ENCODE results near the gene SERTAD4.

The SERTAD4 gene

GRCh38 chr1:210250665-210250997 lies 18.0 kb downstream of the SERTAD4 start:
- no CpG with 5 or more reads among the region's 11 CpGs for WGBS, 2 donors (ENCODE audit: extremely low coverage in 2 of 2, insufficient read length in 2 of 2, insufficient replicate concordance in 1 of 2)
- Histone ChIP-seq H3K27ac (replicated peaks; ENCODE audit: low read length) (peak overlapping the region; percentile 67), H3K18ac (ENCODE audit: low read length) (no peak overlapping the region), H3K27me3 (ENCODE audit: control insufficient read depth in 3 of 3, insufficient read depth in 3 of 3, low read depth in 1 of 3, low read length in 3 of 3) (peaks cover 0 to 38% (median 2%) of the 10 kb centered on the region in 3 experiments), H3K9me3 (replicated peaks in 1 of 2; ENCODE audit: control insufficient read depth in 2 of 2, insufficient read depth in 1 of 2, low read depth in 1 of 2, low read length in 2 of 2) (no peaks in the 10 kb centered on the region), H2AFZ (ENCODE audit: low read length) (peak overlapping the region; percentile 82), H4K8ac (ENCODE audit: low read depth, low read length) (no peak overlapping the region), H3K4me1 (ENCODE audit: control insufficient read depth in 2 of 2, insufficient read depth in 1 of 2, low read depth in 1 of 2, low read length in 2 of 2) (peaks cover 8 to 13% of the 10 kb centered on the region in 2 donors), H3K4ac (ENCODE audit: low read length) (no peak overlapping the region), H3K23ac (ENCODE audit: low read depth, low read length, poor library complexity) (no peak overlapping the region), H3K36me3 (replicated peaks in 1 of 2; ENCODE audit: control insufficient read depth in 2 of 2, insufficient read depth in 2 of 2, low read length in 2 of 2) (no peaks in the 10 kb centered on the region), H3K4me3 (ENCODE audit: low read length in 2 of 2) (peak overlapping the region in 1 of 2 donors; percentile 40), H4K91ac (ENCODE audit: low read depth, low read length, poor library complexity) (no peak overlapping the region), H2BK5ac (ENCODE audit: low read length) (peak overlapping the region; percentile 59), H3K4me2 (ENCODE audit: insufficient read depth, low read length, poor library complexity, severe bottlenecking) (peak overlapping the region; percentile 94), H2AK5ac (ENCODE audit: low read depth, low read length) (no peak overlapping the region), H2BK15ac (ENCODE audit: low read length) (no peak overlapping the region), H3K9ac (ENCODE audit: low read depth, low read length, poor library complexity) (no peak overlapping the region), H2BK12ac (ENCODE audit: low read length) (no peak overlapping the region), H3K79me1 (ENCODE audit: low read depth, low read length) (no peaks in the 10 kb centered on the region), H3K14ac (ENCODE audit: low read length) (no peak overlapping the region), H2BK120ac (ENCODE audit: low read depth, low read length) (no peak overlapping the region)
- peak; percentile 40 for DNase-seq (ENCODE audit: low spot score)

DNA sequence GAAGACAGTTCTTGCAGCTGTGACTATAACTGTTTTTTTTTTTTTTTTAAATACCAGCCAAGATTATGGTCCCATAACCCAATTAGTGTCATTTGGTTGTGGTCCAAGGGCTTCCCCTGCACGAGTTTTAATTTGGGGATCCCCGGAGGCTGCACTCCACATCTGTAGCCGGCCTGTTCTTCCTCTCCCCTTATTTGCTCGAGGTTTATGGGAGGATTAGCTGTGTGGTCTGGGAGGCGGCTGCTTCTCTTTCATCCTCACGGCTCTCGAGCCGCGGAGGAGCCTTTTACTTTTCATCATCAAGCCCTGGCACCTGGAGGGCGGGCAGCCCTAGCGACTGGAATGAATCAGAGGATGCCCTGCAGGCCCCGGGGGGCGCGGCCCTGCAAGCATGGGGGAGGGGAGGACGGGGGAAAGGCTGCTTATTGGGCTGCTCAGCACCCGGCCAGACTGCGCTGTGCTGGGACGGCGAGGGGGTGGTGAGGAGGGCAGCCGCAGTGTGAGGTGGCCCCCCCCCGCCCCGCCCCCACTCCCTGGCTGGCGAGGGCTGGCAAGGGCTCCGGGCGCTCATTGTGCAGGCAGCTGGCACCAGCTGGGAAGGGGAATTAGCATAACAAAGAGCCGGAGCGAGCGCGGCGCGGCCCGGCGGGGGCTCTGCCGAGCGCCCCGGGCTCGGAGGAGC lies 18.5 kb downstream of the SERTAD4 start:
- H3K36me3 ChIP-seq (replicated peaks in 1 of 2; ENCODE audit: control insufficient read depth in 2 of 2, insufficient read depth in 2 of 2, low read length in 2 of 2), result no peaks in the 10 kb centered on the region
- peak; percentile 67 for DNase-seq (ENCODE audit: low spot score)

GRCh38 chr1:210251680-210252490 lies 19.3 kb downstream of the SERTAD4 start:
- Histone ChIP-seq H3K4me1 (ENCODE audit: control insufficient read depth in 2 of 2, insufficient read depth in 1 of 2, low read depth in 1 of 2, low read length in 2 of 2) (peaks cover 8 to 13% of the 10 kb centered on the region in 2 donors), H3K4me3 (ENCODE audit: low read length in 2 of 2) (peak overlapping the region; percentile 40 to 82), H3K4ac (ENCODE audit: low read length) (peak overlapping the region; percentile 71), H3K9me3 (replicated peaks in 1 of 2; ENCODE audit: control insufficient read depth in 2 of 2, insufficient read depth in 1 of 2, low read depth in 1 of 2, low read length in 2 of 2) (no peaks in the 10 kb centered on the region), H3K79me1 (ENCODE audit: low read depth, low read length) (no peaks in the 10 kb centered on the region), H3K27me3 (ENCODE audit: control insufficient read depth in 3 of 3, insufficient read depth in 3 of 3, low read depth in 1 of 3, low read length in 3 of 3) (peaks cover 0 to 44% (median 2%) of the 10 kb centered on the region in 3 experiments), H2BK12ac (ENCODE audit: low read length) (peak overlapping the region; percentile 7), H2AFZ (ENCODE audit: low read length) (peak overlapping the region; percentile 82), H2BK15ac (ENCODE audit: low read length) (peak overlapping the region; percentile 97), H4K91ac (ENCODE audit: low read depth, low read length, poor library complexity) (no peak overlapping the region), H3K18ac (ENCODE audit: low read length) (peak overlapping the region; percentile 99), H3K9ac (ENCODE audit: low read depth, low read length, poor library complexity) (peak overlapping the region; percentile 93), H3K27ac (replicated peaks; ENCODE audit: low read length) (no peak overlapping the region), H2AK5ac (ENCODE audit: low read depth, low read length) (peak overlapping the region; percentile 73), H2BK5ac (ENCODE audit: low read length) (peak overlapping the region; percentile 59), H4K8ac (ENCODE audit: low read depth, low read length) (peak overlapping the region; percentile 85), H3K14ac (ENCODE audit: low read length) (peak overlapping the region; percentile 91), H3K36me3 (replicated peaks in 1 of 2; ENCODE audit: control insufficient read depth in 2 of 2, insufficient read depth in 2 of 2, low read length in 2 of 2) (no peaks in the 10 kb centered on the region), H2BK120ac (ENCODE audit: low read depth, low read length) (no peak overlapping the region), H3K23ac (ENCODE audit: low read depth, low read length, poor library complexity) (peak overlapping the region; percentile 70), H3K4me2 (ENCODE audit: insufficient read depth, low read length, poor library complexity, severe bottlenecking) (peak overlapping the region; percentile 94)
- DNase-seq (ENCODE audit: low spot score), result no peak
- no CpG with 5 or more reads among the region's 58 CpGs for WGBS, 2 donors (ENCODE audit: extremely low coverage in 2 of 2, insufficient read length in 2 of 2, insufficient replicate concordance in 1 of 2)

More for the DNA sequence above, 18.5 kb downstream of the SERTAD4 start:
- no peak overlapping the region for H3K14ac ChIP-seq (ENCODE audit: low read length)
- no peak overlapping the region for H3K23ac ChIP-seq (ENCODE audit: low read depth, low read length, poor library complexity)
- H2BK15ac ChIP-seq (ENCODE audit: low read length), result peak overlapping the region; percentile 97
- H2BK120ac ChIP-seq (ENCODE audit: low read depth, low read length), result no peak overlapping the region
- peaks cover 8 to 13% of the 10 kb centered on the region in 2 donors for H3K4me1 ChIP-seq (ENCODE audit: control insufficient read depth in 2 of 2, insufficient read depth in 1 of 2, low read depth in 1 of 2, low read length in 2 of 2)
- H2AK5ac ChIP-seq (ENCODE audit: low read depth, low read length), result peak overlapping the region; percentile 73
- no peak overlapping the region for H2BK12ac ChIP-seq (ENCODE audit: low read length)
- peak overlapping the region; percentile 59 for H2BK5ac ChIP-seq (ENCODE audit: low read length)
- no peak overlapping the region for H4K8ac ChIP-seq (ENCODE audit: low read depth, low read length)
- no peak overlapping the region for H4K91ac ChIP-seq (ENCODE audit: low read depth, low read length, poor library complexity)
- H3K9me3 ChIP-seq (replicated peaks in 1 of 2; ENCODE audit: control insufficient read depth in 2 of 2, insufficient read depth in 1 of 2, low read depth in 1 of 2, low read length in 2 of 2), result no peaks in the 10 kb centered on the region
- peak overlapping the region; percentile 94 for H3K4me2 ChIP-seq (ENCODE audit: insufficient read depth, low read length, poor library complexity, severe bottlenecking)
- H3K27me3 ChIP-seq (ENCODE audit: control insufficient read depth in 3 of 3, insufficient read depth in 3 of 3, low read depth in 1 of 3, low read length in 3 of 3), result peaks cover 0 to 43% (median 2%) of the 10 kb centered on the region in 3 experiments
- H3K4me3 ChIP-seq (ENCODE audit: low read length in 2 of 2), result peak overlapping the region; percentile 40 to 82
- H3K18ac ChIP-seq (ENCODE audit: low read length), result peak overlapping the region; percentile 99
- peak overlapping the region; percentile 82 for H2AFZ ChIP-seq (ENCODE audit: low read length)
- peak overlapping the region; percentile 7 for H3K9ac ChIP-seq (ENCODE audit: low read depth, low read length, poor library complexity)
- H3K4ac ChIP-seq (ENCODE audit: low read length), result no peak overlapping the region
- peak overlapping the region; percentile 67 for H3K27ac ChIP-seq (replicated peaks; ENCODE audit: low read length)
- no peaks in the 10 kb centered on the region for H3K79me1 ChIP-seq (ENCODE audit: low read depth, low read length)
- no CpG with 5 or more reads among the region's 37 CpGs for WGBS, 2 donors (ENCODE audit: extremely low coverage in 2 of 2, insufficient read length in 2 of 2, insufficient replicate concordance in 1 of 2)

DNA sequence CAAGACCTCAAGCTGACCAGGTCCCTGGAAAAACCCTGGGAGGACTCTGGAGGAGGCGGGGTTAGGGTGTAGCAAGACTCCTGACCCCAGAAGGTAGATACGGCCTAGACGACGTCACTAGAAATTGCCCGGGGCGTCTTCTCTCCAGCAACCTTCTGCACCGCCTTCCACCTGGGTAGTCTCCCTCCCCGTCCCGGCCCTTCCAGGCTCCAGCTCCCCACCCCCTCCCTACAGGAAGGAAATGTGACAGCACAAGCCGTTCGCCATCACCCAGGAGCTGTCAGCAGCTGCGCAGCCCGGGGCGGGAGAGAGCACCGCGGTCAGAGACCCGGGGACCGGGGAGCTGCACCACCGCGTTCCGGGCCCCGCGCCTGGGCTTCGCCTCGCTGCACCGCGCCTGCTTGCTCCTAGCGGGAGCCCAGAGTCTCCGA lies 20.0 kb downstream of the SERTAD4 start:
- Histone ChIP-seq H2BK5ac (ENCODE audit: low read length) (no peak overlapping the region), H4K8ac (ENCODE audit: low read depth, low read length) (no peak overlapping the region), H3K4ac (ENCODE audit: low read length) (no peak overlapping the region), H2AK5ac (ENCODE audit: low read depth, low read length) (no peak overlapping the region), H3K36me3 (replicated peaks in 1 of 2; ENCODE audit: control insufficient read depth in 2 of 2, insufficient read depth in 2 of 2, low read length in 2 of 2) (no peaks in the 10 kb centered on the region), H3K9ac (ENCODE audit: low read depth, low read length, poor library complexity) (no peak overlapping the region), H3K27ac (replicated peaks; ENCODE audit: low read length) (no peak overlapping the region), H2BK12ac (ENCODE audit: low read length) (no peak overlapping the region), H3K14ac (ENCODE audit: low read length) (no peak overlapping the region), H3K4me3 (ENCODE audit: low read length in 2 of 2) (peak overlapping the region in 1 of 2 donors; percentile 0), H3K9me3 (replicated peaks in 1 of 2; ENCODE audit: control insufficient read depth in 2 of 2, insufficient read depth in 1 of 2, low read depth in 1 of 2, low read length in 2 of 2) (no peaks in the 10 kb centered on the region), H3K4me2 (ENCODE audit: insufficient read depth, low read length, poor library complexity, severe bottlenecking) (peak overlapping the region; percentile 38), H4K91ac (ENCODE audit: low read depth, low read length, poor library complexity) (no peak overlapping the region), H3K4me1 (ENCODE audit: control insufficient read depth in 2 of 2, insufficient read depth in 1 of 2, low read depth in 1 of 2, low read length in 2 of 2) (peaks cover 9 to 13% of the 10 kb centered on the region in 2 donors), H2BK120ac (ENCODE audit: low read depth, low read length) (no peak overlapping the region), H3K23ac (ENCODE audit: low read depth, low read length, poor library complexity) (no peak overlapping the region), H2AFZ (ENCODE audit: low read length) (peak overlapping the region; percentile 78), H3K79me1 (ENCODE audit: low read depth, low read length) (no peaks in the 10 kb centered on the region), H3K18ac (ENCODE audit: low read length) (peak overlapping the region; percentile 3), H3K27me3 (ENCODE audit: control insufficient read depth in 3 of 3, insufficient read depth in 3 of 3, low read depth in 1 of 3, low read length in 3 of 3) (peaks cover 0 to 47% (median 2%) of the 10 kb centered on the region in 3 experiments), H2BK15ac (ENCODE audit: low read length) (peak overlapping the region; percentile 46)
- WGBS, 2 donors (ENCODE audit: extremely low coverage in 2 of 2, insufficient read length in 2 of 2, insufficient replicate concordance in 1 of 2), result no CpG with 5 or more reads among the region's 29 CpGs
- peak; percentile 41 for DNase-seq (ENCODE audit: low spot score)
